Adrenal gland (tissue), 12 donors: ENCODE measurements around the gene KCNB1. TPM values are rescaled to one million over a fixed set of nuclear protein-coding genes. Genes with fewer than 3 reads are reported as not detected.
A peak's percentile ranks its signal among the peaks of the same experiment; 100 is the strongest.

Experiments
- DNase-seq, 7 donors: peaks; one replicate each; pipeline ENCODE4 v3.0.0-alpha.2; 2019 to 2020
- H3K27ac ChIP-seq, 5 donors: fragments of 200-600 bp; sonication (generic) in 4 of 5; 1 replicate in 3 of 5; 2 replicates in 2 of 5; pipeline versions ENCODE4 v1.5.1 to v1.8.0; 2016 to 2020; ENCODE audit warnings: mild to moderate bottlenecking in 1 of 5
- H3K27me3 ChIP-seq: fragments of 200-600 bp; 2 replicates; pipeline ENCODE4 v1.8.0; 2021
- H3K36me3 ChIP-seq, 2 donors: fragments of 200-600 bp; replicated peaks in 1 of 2; 1 replicate in 1 of 2; 2 replicates in 1 of 2; pipeline versions ENCODE4 v1.5.1 to v1.8.0; 2018 to 2022
- H3K4me1 ChIP-seq, 2 donors: fragments of 200-600 bp; replicated peaks in 1 of 2; 1 replicate in 1 of 2; 2 replicates in 1 of 2; pipeline versions ENCODE4 v1.5.1 to v1.8.0; 2018 to 2021
- H3K4me3 ChIP-seq, 4 donors: fragments of 200-600 bp; sonication (generic) in 3 of 4; one replicate each; pipeline ENCODE4 v1.5.1; 2016 to 2018
- H3K9me3 ChIP-seq, 3 donors: fragments of 200-600 bp; sonication (generic) in 1 of 3; replicated peaks in 1 of 3; 1 replicate in 2 of 3; 2 replicates in 1 of 3; pipeline versions ENCODE4 v1.5.1 to v1.8.0; 2016 to 2021
- CTCF ChIP-seq, 6 experiments: fragments of 450-650 bp in 4 of 6; fragments of 200-600 bp in 2 of 6; sonication (generic) in 1 of 6; IDR thresholded peaks; 1 replicate in 5 of 6; 2 replicates in 1 of 6; pipeline versions ENCODE4 v1.5.1 to v1.8.0; 2016 to 2021; ENCODE audit warnings: antibody characterized with exemption in 6 of 6, mild to moderate bottlenecking in 2 of 6, moderate library complexity in 1 of 6
- POLR2A ChIP-seq, 2 donors: fragments of 450-650 bp; IDR thresholded peaks; one replicate each; pipeline ENCODE4 v1.6.1; 2017; ENCODE audit warnings: antibody characterized with exemption in 2 of 2, mild to moderate bottlenecking in 2 of 2, moderate library complexity in 1 of 2
- WGBS, 4 donors: extraction: QIAGEN DNeasy Blood & Tissue Kit in 2 of 4; methylation state at CpG; one replicate each; pipeline versions ENCODE4 v1.1.5 to v1.1.7; 2013 to 2017; 5-methylcytosine and 5-hydroxymethylcytosine counted together
- intact Hi-C, 2 donors: fragments of 100-400 bp; cut with DNase I; formaldehyde crosslinking; loops; one replicate each; pipeline versions ENCODE4 v1.14.1 to v1.15.0; 2022 to 2023
- polyA plus RNA-seq, 3 donors: library from polyadenylated mRNA; stranded (reverse); fragments of 200-250 nt in 2 of 3; fragments of 350-450 nt in 1 of 3; fragmentation: Illumina TruSeq in 1 of 3; extraction: RNeasy Lipid Tissue Mini Kit (QIAGEN cat#74804) in 1 of 3; gene quantifications; one replicate each; pipeline ENCODE4 v1.2.3, GENCODE V29; 2013 to 2014
- total RNA-seq, 9 donors: library from RNA; depleted of rRNA in 4 of 9; stranded (reverse); fragments of >200 nt in 4 of 9; fragments of 120-200 nt in 1 of 9; fragmentation: NEBNext Ultra II Directional in 1 of 9; extraction: Animal tissue kit (Norgen Biotek cat#: 25700) in 1 of 9; gene quantifications; one replicate each; pipeline versions ENCODE4 v1.1.0 to v1.2.4, GENCODE V29; 2013 to 2023
- donor health status: healthy with polysubstance abuse.
- donor health status: Bipolar disorder and iron deficiency.
- donor health status: DM: yes; HTN: yes; CAD: no.
- donor health status: DM: no; HTN: no; CAD: no.
- donor health status: DM: no; HTN: no; CAD: no.
- donor health status: DM: yes; HTN: yes; CAD: no.

KCNB1 gene
- total and polyA plus RNA-seq, 12 donors: 0.11 to 8.2 (median 1.3) TPM

- H3K27ac ChIP-seq: no peak overlapping the region
- intact Hi-C loops: loop anchor here in 1 of 2 donors (10.0 kb wide), 1 partner anchor 101 kb away; no protein-coding TSS in a partner anchor
- H3K4me3 ChIP-seq: no peak overlapping the region
- H3K4me1 ChIP-seq: peaks cover 8 to 14% of the 10 kb centered on the region in 2 donors
- peaks cover 11% of the 10 kb centered on the region for H3K27me3 ChIP-seq
- TF ChIP-seq CTCF (IDR thresholded peaks at IDR 0.05) (no peak), POLR2A (IDR thresholded peaks at IDR 0.05) (no peak)
- H3K36me3 ChIP-seq: no peaks in the 10 kb centered on the region
- no peak for DNase-seq
- no peaks in the 10 kb centered on the region for H3K9me3 ChIP-seq
Measured at GRCh38 chr20:49486064-49486463, 3.6 kb upstream of the KCNB1 start.

- Histone ChIP-seq H3K27ac (no peak overlapping the region), H3K36me3 (no peaks in the 10 kb centered on the region), H3K9me3 (no peaks in the 10 kb centered on the region), H3K27me3 (peaks cover 11% of the 10 kb centered on the region), H3K4me3 (no peak overlapping the region), H3K4me1 (peaks cover 8 to 14% of the 10 kb centered on the region in 2 donors)
- TF ChIP-seq POLR2A (IDR thresholded peaks at IDR 0.05) (no peak), CTCF (IDR thresholded peaks at IDR 0.05) (no peak)
- DNase-seq: no peak
- WGBS, 4 donors: 73 to 82% (median 80%) methylated on average over 1 of the region's 1 CpG
- intact Hi-C loops: loop anchor here in 1 of 2 donors (10.0 kb wide), 1 partner anchor 101 kb away; no protein-coding TSS in a partner anchor
Measured at GRCh38 chr20:49485563-49485962, 3.1 kb upstream of the KCNB1 start.

DNA sequence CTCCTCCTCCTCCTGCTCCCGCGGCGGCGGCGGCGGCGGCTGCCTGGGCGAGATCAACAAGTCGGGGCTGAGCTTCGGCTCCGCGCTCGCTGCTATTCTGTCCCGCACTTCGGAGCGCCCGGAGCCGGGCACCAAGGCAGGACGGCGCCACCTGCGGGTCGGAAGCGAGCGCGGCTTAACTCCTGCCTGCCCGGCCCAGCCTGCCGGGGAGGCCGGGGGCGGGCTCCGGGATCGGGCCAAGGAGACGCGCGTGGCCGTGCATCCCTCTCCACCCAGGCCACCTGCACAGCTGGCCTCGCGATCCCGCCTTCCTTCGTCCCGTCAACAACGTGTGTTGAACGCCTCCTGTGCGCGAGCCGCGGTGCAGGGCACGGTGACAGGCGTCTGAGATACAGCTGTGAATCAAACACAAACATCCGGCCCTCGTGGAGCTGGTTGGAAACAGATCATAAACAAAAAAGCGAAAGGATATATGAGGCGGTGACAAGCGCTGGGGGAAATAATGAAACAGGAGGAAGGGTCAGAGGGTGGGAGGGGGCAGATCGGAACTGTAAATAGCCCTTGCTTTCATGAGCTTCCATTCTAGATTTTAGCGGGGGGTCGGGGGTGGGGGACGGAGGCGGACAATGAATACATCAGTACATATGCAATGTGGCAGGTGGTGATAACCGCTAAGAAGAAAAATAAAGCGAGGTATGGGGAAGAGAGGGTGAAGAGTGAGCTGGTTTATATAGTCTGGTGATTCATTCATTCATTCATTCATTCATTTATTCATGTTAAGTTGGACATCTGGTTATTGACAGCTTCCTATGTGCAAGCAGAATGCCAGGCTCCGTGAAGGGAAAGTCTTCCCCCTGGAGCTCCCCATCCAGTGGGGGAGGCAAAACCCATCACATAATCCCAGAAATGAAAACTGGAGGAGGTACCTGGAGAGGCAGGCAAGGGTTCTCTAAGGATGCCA lies 2.0 kb upstream of the KCNB1 start:
- peak overlapping the region in 1 of 4 donors; percentile 53 for H3K4me3 ChIP-seq
- no peak for TF ChIP-seq POLR2A (IDR thresholded peaks at IDR 0.05)
- TF ChIP-seq CTCF (IDR thresholded peaks at IDR 0.05): peak; percentile 41 to 77 (median 61)
- peak; percentile 70 to 91 (median 77) for DNase-seq
- no peaks in the 10 kb centered on the region for H3K9me3 ChIP-seq
- no peaks in the 10 kb centered on the region for H3K36me3 ChIP-seq
- H3K27me3 ChIP-seq: peaks cover 11% of the 10 kb centered on the region
- H3K4me1 ChIP-seq: peaks cover 8 to 14% of the 10 kb centered on the region in 2 donors
- no peak overlapping the region for H3K27ac ChIP-seq
- WGBS, 4 donors: 1 to 3% (median 2%) methylated on average over 27 to 55 of the region's 61 CpGs
- intact Hi-C loops: loop anchor here (5.0 to 10.0 kb wide), 3 partner anchors 100 to 152 kb away; no protein-coding TSS in a partner anchor

GRCh38 chr20:49483696-49484123 lies 1.2 kb upstream of the KCNB1 start:
- Histone ChIP-seq H3K4me1 (peaks cover 8 to 14% of the 10 kb centered on the region in 2 donors), H3K9me3 (no peaks in the 10 kb centered on the region), H3K4me3 (no peak overlapping the region), H3K27ac (no peak overlapping the region), H3K36me3 (no peaks in the 10 kb centered on the region), H3K27me3 (peaks cover 11% of the 10 kb centered on the region)
- intact Hi-C loops: loop anchor here (5.0 to 10.0 kb wide), 3 partner anchors 99 to 151 kb away; no protein-coding TSS in a partner anchor
- TF ChIP-seq POLR2A (IDR thresholded peaks at IDR 0.05): no peak
- TF ChIP-seq CTCF (IDR thresholded peaks at IDR 0.05): no peak
- no peak for DNase-seq
- 0 to 2% (median 0%) methylated on average over 2 to 44 of the region's 44 CpGs for WGBS, 4 donors
